Aorta (tissue), 5 donors: ENCODE results near the gene GSTT2B. TPM values are rescaled to one million over a fixed set of nuclear protein-coding genes. Genes with fewer than 3 reads are reported as not detected.
"Not testable (repeated sequence)": the region's sequence is repeated elsewhere in the genome, so short reads cannot be mapped to it uniquely, and the experiment has no call there.

ENCODE experiments used
- ATAC-seq: fragments of 200-7000 bp; cut with Tn5 transposase; one replicate; pipeline ENCODE4 v1.9.1; 2022; ENCODE audit warnings: moderate library complexity; ENCODE audit not compliant: low FRiP score
- DNase-seq, 2 donors: peaks; one replicate each; pipeline ENCODE4 v3.0.0-alpha.2; 2020
- H3K27ac ChIP-seq, 2 donors: one replicate each; pipeline ENCODE4 v1.5.1; 2013; ENCODE audit warnings: low read length in 2 of 2, mild to moderate bottlenecking in 2 of 2, moderate library complexity in 2 of 2, control low read depth in 1 of 2, inconsistent platforms in 1 of 2, low read depth in 1 of 2
- H3K27me3 ChIP-seq, 2 donors: one replicate each; pipeline ENCODE4 v1.6.1; 2013; ENCODE audit warnings: control low read depth in 1 of 2, low read length in 1 of 2, mild to moderate bottlenecking in 1 of 2, moderate library complexity in 1 of 2; ENCODE audit not compliant: insufficient read depth in 2 of 2, control insufficient read depth in 1 of 2
- H3K36me3 ChIP-seq, 2 donors: one replicate each; pipeline ENCODE4 v1.6.1; 2013; ENCODE audit warnings: control low read depth in 1 of 2, low read length in 1 of 2, mild to moderate bottlenecking in 1 of 2; ENCODE audit not compliant: insufficient read depth in 2 of 2, control insufficient read depth in 1 of 2
- H3K4me1 ChIP-seq, 2 donors: one replicate each; pipeline ENCODE4 v1.6.1; 2013; ENCODE audit warnings: low read length in 2 of 2, control low read depth in 1 of 2, mild to moderate bottlenecking in 1 of 2, moderate library complexity in 1 of 2; ENCODE audit not compliant: insufficient read depth in 2 of 2, control insufficient read depth in 1 of 2
- H3K4me3 ChIP-seq, 2 donors: one replicate each; pipeline ENCODE4 v1.5.1; 2013; ENCODE audit warnings: low read length in 2 of 2, control low read depth in 1 of 2, mild to moderate bottlenecking in 1 of 2
- H3K9me3 ChIP-seq: one replicate; pipeline ENCODE4 v1.6.1; 2013; ENCODE audit warnings: mild to moderate bottlenecking, low read length; ENCODE audit not compliant: control insufficient read depth
- WGBS, 2 donors: extraction: QIAGEN DNeasy Blood & Tissue Kit; methylation state at CpG; one replicate each; pipeline ENCODE4 v1.1.7; 2013; 5-methylcytosine and 5-hydroxymethylcytosine counted together
- intact Hi-C, 2 donors: fragments of 100-400 bp; cut with DNase I; formaldehyde crosslinking; loops; one replicate each; pipeline versions ENCODE4 v1.14.2 to v1.15.0; 2022
- polyA plus RNA-seq, 2 donors: library from polyadenylated mRNA; stranded (reverse); fragments of 200-250 nt; gene quantifications; one replicate each; pipeline ENCODE4 v1.2.3, GENCODE V29; 2013
- total RNA-seq, 2 donors: library from RNA; stranded (reverse); fragmentation: NEBNext Ultra II Directional; extraction: Animal tissue kit (Norgen Biotek cat#: 25700); gene quantifications; one replicate each; pipeline ENCODE4 v1.2.1, GENCODE V29; 2021
- donor health status: healthy with polysubstance abuse.
- donor health status: Bipolar disorder and iron deficiency.
- donor health status: DM: no; HTN: no; CAD: no.
- donor health status: DM: no; HTN: no; CAD: no.
- donor health status: DM: yes; HTN: yes; CAD: no.

Gene GSTT2B
- total and polyA plus RNA-seq, 4 donors, result 7.7 to 23.9 (median 15.6) TPM

DNA sequence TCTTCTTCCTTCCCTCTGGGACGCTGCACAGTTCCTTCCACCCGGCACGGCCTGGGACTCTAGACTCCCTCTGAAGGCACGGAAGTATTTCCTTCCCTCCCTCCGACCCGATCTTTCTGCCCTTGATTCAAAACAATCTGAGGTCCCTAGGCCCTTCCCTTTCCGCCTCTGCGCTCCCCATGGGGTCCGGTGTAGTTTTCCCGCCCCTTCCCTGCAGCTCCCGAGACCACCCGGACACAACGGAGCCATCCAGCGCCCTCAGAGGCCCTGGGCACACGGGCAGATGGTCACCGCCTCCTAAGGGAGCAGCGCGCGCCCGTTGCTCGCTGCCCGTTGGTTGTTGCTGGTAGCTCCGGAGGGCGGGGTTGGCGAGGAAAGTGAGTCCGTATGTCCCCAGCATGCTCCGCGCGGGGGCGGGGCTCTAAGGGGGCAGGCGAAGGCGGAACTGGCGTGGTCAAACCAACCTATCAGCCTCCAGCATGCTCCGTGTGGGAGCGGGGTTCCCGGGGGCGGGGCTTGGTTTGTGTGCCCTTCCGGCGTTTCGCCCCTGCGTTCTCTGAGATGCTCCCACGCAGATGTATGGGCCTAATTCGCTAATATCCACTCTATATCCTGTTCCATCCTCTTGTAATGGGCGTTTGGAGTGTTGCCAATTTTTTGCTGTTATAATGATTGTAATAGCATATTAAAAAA, 47.2 kb downstream of the GSTT2B start:
- intact Hi-C loops, result loop anchor here in 1 of 2 donors (1.0 kb wide), 1 partner anchor 18 kb away; no protein-coding TSS in a partner anchor
- H3K36me3 ChIP-seq, result no peaks in the 10 kb centered on the region
- H3K27ac ChIP-seq, result peak overlapping the region in 1 of 2 donors; percentile 78
- DNase-seq, result peak; percentile 100
- WGBS, 2 donors, result 0% methylated on average over 44 of the region's 44 CpGs
- ATAC-seq, result peak; percentile 99
- H3K4me3 ChIP-seq, result no peak overlapping the region
- H3K27me3 ChIP-seq, result no peaks in the 10 kb centered on the region
- no peaks in the 10 kb centered on the region for H3K9me3 ChIP-seq
- peaks cover 0 to 3% of the 10 kb centered on the region in 2 donors for H3K4me1 ChIP-seq

DNA sequence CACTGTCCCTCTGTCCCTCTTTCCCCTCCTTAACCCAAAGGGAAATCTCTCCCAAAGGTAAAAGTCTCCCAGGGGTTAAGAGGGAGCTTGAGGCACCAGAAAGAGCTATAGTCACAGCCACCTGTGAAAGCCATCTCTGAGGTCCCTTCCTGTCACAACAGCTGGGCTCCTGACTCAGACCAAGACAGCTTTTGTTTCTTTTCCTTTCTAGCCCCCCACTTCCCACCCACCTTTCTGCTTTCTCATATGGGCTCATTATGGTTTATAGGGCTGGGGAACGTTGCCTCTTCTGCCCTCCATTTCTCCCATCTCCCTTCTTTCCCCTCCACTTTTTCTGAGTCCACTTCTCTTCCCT, 47.7 kb downstream of the GSTT2B start:
- no peaks in the 10 kb centered on the region for H3K27me3 ChIP-seq
- intact Hi-C loops, result loop anchor here in 1 of 2 donors (1.0 kb wide), 1 partner anchor 17 kb away; no protein-coding TSS in a partner anchor
- H3K36me3 ChIP-seq, result no peaks in the 10 kb centered on the region
- WGBS, 2 donors, result 0 to 2% methylated on average over 1 of the region's 1 CpG
- no peak overlapping the region for H3K4me3 ChIP-seq
- no peaks in the 10 kb centered on the region for H3K9me3 ChIP-seq
- peaks cover 0 to 3% of the 10 kb centered on the region in 2 donors for H3K4me1 ChIP-seq
- ATAC-seq (no peak), DNase-seq (no peak)
- H3K27ac ChIP-seq, result peak overlapping the region in 1 of 2 donors; percentile 78

DNA sequence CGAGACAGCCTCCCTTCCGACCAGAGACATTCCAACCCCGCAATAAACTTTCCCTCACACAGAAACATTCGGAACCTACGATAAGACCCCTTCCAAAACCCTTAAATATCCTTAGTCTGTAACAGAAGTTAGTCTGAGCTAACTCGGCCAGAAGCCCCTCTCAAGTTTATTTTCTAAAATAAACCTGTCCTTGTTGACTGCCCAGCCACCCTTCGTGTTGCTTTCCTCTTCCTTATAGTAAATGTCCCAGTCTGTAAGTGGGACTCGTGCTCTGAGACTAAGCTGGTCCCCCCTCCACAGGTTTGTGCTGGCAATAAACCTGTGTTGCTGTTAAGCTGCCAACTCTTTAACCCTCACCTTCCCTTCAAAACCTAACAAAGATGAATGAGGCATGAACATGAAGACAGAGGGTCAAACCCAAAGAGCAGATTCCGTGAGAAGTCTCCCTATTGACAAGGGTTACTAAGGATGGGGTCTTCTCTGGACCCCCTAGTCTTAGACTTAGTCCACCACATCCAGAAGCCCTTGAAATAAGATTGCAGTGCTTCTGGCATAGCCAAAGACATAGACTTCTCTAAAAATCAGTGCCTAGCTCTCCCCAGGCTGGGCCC, 48.6 kb downstream of the GSTT2B start:
- Histone ChIP-seq H3K36me3 (no peaks in the 10 kb centered on the region), H3K9me3 (no peaks in the 10 kb centered on the region), H3K4me3 (no peak overlapping the region), H3K27ac (no peak overlapping the region), H3K4me1 (peaks cover 0 to 3% of the 10 kb centered on the region in 2 donors), H3K27me3 (no peaks in the 10 kb centered on the region)
- WGBS, 2 donors, result 83 to 85% methylated on average over 9 of the region's 9 CpGs
- intact Hi-C loops, result no loop called here
- ATAC-seq (no peak), DNase-seq (no peak)

DNA sequence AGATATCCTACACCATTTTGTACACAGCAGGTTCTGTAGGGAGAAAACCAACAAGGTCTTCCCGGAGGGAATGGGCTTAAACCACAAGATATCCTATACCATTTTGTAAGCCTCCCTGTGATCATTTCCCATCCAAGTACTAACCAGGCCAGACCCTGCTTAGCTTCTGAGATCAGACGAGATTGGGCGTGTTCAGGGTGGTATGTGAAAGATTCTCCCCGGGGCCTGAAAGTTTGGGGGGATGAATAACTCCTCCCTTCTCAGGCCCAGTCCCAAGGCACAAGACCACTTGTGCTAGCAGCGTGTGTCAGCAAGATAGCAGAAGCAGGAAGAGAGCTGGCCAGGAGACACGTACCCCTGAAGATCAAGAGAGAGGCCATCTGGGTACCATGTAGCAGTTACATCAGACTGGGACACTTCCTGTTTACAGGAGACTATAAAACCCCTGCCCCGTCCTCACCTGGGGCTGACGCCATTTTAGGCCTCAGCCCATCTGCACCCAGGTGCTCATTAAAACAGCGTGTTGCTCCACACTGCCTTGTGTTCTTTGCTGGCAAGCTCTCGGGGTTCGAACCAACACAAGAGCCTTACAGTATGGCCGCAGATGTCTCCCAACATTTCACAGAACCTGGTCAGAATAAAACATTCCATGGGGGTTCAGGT, 49.5 kb downstream of the GSTT2B start:
- no peak for DNase-seq
- intact Hi-C loops, result no loop called here
- Histone ChIP-seq H3K4me1 (peaks cover 0 to 3% of the 10 kb centered on the region in 2 donors), H3K27me3 (no peaks in the 10 kb centered on the region), H3K36me3 (no peaks in the 10 kb centered on the region), H3K4me3 (no peak overlapping the region), H3K9me3 (no peaks in the 10 kb centered on the region), H3K27ac (no peak overlapping the region)
- no peak for ATAC-seq
- 94 to 95% methylated on average over 12 of the region's 12 CpGs for WGBS, 2 donors

GRCh38 chr22:23910496-23911190, 50.4 kb downstream of the GSTT2B start:
- no peak for DNase-seq
- no peaks in the 10 kb centered on the region for H3K9me3 ChIP-seq
- H3K27ac ChIP-seq, result no peak overlapping the region
- peaks cover 0 to 3% of the 10 kb centered on the region in 2 donors for H3K4me1 ChIP-seq
- H3K4me3 ChIP-seq, result no peak overlapping the region
- H3K27me3 ChIP-seq, result no peaks in the 10 kb centered on the region
- ATAC-seq, result no peak
- WGBS, 2 donors, result 93 to 94% methylated on average over 3 of the region's 3 CpGs
- intact Hi-C loops, result no loop called here
- H3K36me3 ChIP-seq, result no peaks in the 10 kb centered on the region

- intact Hi-C loops, result no loop called here
- DNase-seq (no peak), ATAC-seq (no peak)
- 16 to 21% methylated on average over 6 of the region's 6 CpGs for WGBS, 2 donors
- Histone ChIP-seq H3K27ac (no peak overlapping the region), H3K9me3 (no peaks in the 10 kb centered on the region), H3K4me1 (peaks cover 0 to 3% of the 10 kb centered on the region in 2 donors), H3K36me3 (no peaks in the 10 kb centered on the region), H3K4me3 (no peak overlapping the region), H3K27me3 (no peaks in the 10 kb centered on the region)
Observed at GRCh38 chr22:23909296-23909898, 51.6 kb downstream of the GSTT2B start.

DNA sequence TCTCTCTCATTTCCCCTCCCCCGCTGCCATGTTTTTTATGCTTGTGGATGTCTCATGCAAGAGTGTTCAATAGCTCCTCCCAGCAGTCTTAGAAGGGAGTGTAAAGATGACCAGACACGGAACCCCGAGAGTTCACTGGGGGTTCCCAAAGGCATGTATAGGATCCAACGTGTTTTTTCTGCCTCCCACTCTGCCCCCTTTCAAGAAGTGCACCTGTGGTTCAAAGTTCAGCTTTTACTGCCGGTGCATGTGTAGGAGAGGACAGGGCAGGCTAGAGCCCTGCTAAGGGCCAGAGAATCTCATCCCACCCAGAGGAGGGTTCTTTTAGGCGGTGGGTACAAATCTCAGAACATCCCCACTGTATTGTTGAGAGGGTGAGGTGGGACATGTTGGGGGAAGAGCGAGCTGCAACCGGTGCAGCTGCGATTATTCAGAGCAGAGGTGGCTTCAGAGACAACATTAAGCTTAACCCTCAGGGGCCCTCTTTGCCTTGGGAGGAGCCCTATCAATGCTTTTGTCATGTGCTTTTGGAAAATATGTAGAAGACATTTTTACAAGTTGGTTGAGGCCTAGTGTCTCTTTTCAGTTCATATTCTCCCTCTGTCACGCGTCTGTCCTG, 52.3 kb downstream of the GSTT2B start:
- WGBS, 2 donors, result 71 to 73% methylated on average over 11 of the region's 11 CpGs
- Histone ChIP-seq H3K27me3 (no peaks in the 10 kb centered on the region), H3K9me3 (no peaks in the 10 kb centered on the region), H3K4me1 (peaks cover 0 to 3% of the 10 kb centered on the region in 2 donors), H3K27ac (no peak overlapping the region), H3K4me3 (no peak overlapping the region), H3K36me3 (no peaks in the 10 kb centered on the region)
- intact Hi-C loops, result no loop called here
- DNase-seq, result no peak
- no peak for ATAC-seq

DNA sequence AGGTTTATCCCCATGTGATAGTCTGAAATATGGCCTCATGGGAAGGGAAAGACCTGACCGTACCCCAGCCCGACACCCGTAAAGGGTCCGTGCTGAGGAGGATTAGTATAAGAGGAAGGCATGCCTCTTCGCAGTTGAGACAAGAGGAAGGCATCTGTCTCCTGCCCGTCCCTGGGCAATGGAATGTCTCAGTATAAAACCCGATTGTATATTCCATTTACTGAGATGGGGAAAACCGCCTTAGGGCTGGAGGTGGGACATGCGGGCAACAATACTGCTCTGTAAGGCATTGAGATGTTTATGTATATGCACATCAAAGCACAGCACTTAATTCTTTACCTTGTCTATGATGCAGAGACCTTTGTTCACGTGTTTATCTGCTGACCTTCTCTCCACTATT, 53.6 kb downstream of the GSTT2B start:
- H3K4me3 ChIP-seq, H3K27me3 ChIP-seq, H3K4me1 ChIP-seq, H3K36me3 ChIP-seq, intact Hi-C loops, H3K27ac ChIP-seq, ATAC-seq, H3K9me3 ChIP-seq, DNase-seq: not testable (repeated sequence)
- WGBS, 2 donors, result 73 to 81% methylated on average over 10 of the region's 10 CpGs
